ENCODE results near the gene PDCD11.
A peak's percentile ranks its signal among the peaks of the same experiment; 100 is the strongest.
"Not testable (repeated sequence)": the region's sequence is repeated elsewhere in the genome, so short reads cannot be mapped to it uniquely, and the experiment has no call there.

PDCD11 gene

DNA sequence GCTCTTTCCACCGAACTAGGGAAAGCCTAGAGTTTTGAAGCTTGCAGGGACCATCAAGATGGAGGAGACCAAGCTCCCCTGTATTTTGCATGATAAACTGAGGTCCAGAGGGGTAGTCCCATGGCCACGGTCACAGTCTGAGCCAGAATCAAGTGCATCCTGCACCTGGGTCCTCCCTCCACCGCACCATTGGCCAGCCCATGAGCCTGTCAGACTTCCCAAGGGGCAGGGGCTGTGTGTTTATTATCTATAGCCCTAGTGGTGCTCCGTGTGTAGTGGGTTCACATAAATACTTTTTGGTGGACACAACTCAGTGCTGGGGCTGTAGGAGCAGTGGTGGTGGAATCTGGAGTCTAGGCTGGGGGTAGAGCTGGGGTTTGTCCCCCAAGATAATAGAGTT is 79.0 kb downstream of the PDCD11 start:
- no peak overlapping the region for H3K4me3 ChIP-seq (replicated peaks; ENCODE audit: low read depth, low read length)
- TF ChIP-seq, protein P1, sequence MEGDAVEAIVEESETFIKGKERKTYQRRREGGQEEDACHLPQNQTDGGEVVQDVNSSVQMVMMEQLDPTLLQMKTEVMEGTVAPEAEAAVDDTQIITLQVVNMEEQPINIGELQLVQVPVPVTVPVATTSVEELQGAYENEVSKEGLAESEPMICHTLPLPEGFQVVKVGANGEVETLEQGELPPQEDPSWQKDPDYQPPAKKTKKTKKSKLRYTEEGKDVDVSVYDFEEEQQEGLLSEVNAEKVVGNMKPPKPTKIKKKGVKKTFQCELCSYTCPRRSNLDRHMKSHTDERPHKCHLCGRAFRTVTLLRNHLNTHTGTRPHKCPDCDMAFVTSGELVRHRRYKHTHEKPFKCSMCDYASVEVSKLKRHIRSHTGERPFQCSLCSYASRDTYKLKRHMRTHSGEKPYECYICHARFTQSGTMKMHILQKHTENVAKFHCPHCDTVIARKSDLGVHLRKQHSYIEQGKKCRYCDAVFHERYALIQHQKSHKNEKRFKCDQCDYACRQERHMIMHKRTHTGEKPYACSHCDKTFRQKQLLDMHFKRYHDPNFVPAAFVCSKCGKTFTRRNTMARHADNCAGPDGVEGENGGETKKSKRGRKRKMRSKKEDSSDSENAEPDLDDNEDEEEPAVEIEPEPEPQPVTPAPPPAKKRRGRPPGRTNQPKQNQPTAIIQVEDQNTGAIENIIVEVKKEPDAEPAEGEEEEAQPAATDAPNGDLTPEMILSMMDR (IDR thresholded peaks at IDR 0.05; ENCODE audit: low read length, missing control alignments), result no peak
- no peak for DNase-seq (ENCODE audit: low read depth)

DNA sequence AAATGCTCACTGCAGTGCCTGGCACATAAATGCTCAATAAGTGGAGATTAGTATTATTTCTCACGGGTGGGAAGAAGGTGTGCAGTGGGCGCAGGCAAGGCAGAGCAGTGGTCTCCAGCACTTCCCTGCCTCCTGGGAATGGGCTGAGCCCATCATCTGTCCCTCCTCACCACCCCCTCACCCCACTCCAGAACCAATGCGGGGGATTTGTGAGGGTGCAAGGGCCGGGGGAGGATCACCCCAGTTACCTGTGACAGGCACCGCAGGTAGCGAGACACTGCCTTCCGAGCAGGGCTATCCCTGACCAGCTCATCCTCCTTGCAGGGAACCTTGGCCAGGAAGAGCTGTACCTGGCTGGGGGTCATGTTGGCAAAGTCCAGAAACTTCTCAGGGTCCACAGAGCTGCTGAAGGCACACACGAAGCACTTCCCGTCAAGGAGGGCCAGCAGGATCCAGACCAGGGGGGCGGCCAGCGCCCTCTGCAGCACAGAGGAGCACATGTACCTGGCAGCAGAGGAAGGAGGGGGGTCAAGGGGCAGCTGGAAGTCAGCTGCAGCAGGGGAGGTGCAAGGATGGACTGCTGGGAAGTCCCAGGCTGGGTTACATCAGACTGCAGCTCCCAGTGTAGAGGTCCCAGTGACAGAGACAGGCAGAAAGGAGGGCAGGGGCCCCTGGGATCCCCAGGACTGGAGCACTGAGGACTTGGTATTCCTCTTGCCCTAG is 79.8 kb downstream of the PDCD11 start:
- TF ChIP-seq, protein P1 (IDR thresholded peaks at IDR 0.05; ENCODE audit: low read length, missing control alignments), result peak; percentile 27
- H3K4me3 ChIP-seq (replicated peaks; ENCODE audit: low read depth, low read length), result no peak overlapping the region
- DNase-seq (ENCODE audit: low read depth), result peak; percentile 22

DNA sequence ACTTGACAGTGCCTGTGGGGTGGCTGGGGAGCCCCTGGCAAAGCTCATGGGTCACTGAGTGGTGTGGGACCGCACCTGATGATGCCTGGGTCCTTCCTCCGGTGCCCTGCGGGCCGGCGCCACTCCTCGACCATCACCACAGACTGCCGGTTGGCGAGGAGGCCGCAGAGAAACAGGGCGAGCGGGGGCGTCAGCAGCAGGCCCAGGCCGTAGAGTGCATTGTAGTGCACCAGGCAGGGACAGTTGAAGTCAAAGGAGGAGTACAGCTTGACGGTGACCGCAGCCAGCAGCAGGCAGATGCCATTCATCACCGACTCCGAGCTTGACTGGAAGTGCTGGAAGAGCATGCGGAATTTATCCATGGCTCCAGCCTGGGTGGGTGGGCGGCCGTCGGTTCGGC is 82.2 kb downstream of the PDCD11 start:
- no peak for DNase-seq (ENCODE audit: low read depth)
- no peak overlapping the region for H3K4me3 ChIP-seq (replicated peaks; ENCODE audit: low read depth, low read length)
- TF ChIP-seq, protein P1 (IDR thresholded peaks at IDR 0.05; ENCODE audit: low read length, missing control alignments), result no peak

DNA sequence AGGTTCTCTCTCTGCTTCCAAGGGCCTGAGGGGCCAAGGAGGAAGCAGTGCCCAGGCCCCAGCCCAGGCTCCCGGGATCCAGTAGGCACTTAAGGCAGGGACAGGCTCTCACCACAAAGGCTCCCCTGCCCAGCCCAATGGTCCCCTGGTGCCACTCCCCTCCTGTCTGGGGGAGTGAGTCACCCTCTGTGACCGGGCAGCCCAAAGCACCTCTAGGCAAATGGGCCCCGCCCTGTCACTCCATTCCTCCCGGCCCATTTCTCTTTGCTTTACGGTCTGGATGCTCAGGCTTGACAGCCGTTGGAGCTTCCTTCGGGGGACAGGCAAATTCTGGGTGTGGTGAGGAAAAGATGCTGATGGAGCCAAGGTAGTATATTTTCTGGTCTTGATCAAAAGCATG is 82.7 kb downstream of the PDCD11 start, which contains the start of gene CALHM3:
Gene CALHM3 (minus strand): TSS at position 106 of the 400 bp plus-strand sequence. CDS start 208 bp downstream, outside the sequence.
- H3K4me3 ChIP-seq (replicated peaks; ENCODE audit: low read depth, low read length), result no peak within 1 kb of the TSS
- DNase-seq (ENCODE audit: low read depth), result no peak
- TF ChIP-seq, protein P1 (IDR thresholded peaks at IDR 0.05; ENCODE audit: low read length, missing control alignments), result no peak

DNA sequence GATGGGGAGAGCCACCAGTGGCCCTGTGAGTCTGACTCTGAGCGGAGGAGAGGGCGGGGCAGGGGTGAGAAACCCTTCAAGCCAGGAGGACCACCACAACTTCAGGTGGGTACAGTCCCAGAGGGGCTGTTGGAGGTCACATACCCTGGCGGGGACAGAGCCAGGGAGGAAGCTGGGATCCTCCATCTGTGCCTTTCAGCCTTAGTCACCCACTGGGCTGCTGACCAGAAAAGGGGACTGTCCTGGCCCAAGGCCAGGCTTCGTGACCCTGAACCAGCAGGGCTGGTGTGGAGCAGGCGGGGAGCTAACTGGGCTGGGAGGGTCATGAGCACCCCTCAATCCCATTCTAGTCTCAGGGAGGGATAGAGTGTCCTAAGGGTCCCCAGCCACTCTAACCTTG is 84.1 kb downstream of the PDCD11 start:
- TF ChIP-seq, protein P1 (IDR thresholded peaks at IDR 0.05; ENCODE audit: low read length, missing control alignments), result no peak
- peak; percentile 31 for DNase-seq (ENCODE audit: low read depth)
- no peak overlapping the region for H3K4me3 ChIP-seq (replicated peaks; ENCODE audit: low read depth, low read length)

DNA sequence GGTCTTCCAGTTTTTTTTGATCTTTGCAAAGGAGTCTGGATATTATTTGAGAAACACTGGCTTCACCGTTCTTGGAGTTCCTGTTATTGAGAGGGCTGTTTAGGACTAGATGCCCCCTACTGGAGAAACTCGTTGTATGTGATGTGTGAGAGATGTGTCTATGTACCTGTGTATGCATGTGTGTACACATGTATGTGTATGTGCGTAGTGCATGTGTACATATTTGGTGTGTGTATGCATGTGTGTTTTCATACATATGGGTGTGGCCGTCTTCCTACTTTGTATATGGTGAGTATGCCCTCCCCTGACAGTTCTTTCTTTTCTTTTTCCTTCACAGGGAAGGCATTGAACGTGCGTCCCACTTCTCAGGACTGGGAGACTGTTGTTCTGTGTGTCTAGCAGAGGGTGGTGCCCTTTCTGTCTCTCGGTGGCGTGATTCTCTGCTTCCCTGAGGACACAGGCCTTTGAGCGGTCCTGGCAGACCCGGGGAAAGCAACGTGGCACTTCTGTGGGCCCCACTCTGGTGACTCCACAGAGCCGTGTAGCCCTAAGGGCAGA is 85.6 kb downstream of the PDCD11 start:
- no peak overlapping the region for H3K4me3 ChIP-seq (replicated peaks; ENCODE audit: low read depth, low read length)
- TF ChIP-seq, protein P1 (IDR thresholded peaks at IDR 0.05; ENCODE audit: low read length, missing control alignments), result peak; percentile 83
- peak; percentile 88 for DNase-seq (ENCODE audit: low read depth)

DNA sequence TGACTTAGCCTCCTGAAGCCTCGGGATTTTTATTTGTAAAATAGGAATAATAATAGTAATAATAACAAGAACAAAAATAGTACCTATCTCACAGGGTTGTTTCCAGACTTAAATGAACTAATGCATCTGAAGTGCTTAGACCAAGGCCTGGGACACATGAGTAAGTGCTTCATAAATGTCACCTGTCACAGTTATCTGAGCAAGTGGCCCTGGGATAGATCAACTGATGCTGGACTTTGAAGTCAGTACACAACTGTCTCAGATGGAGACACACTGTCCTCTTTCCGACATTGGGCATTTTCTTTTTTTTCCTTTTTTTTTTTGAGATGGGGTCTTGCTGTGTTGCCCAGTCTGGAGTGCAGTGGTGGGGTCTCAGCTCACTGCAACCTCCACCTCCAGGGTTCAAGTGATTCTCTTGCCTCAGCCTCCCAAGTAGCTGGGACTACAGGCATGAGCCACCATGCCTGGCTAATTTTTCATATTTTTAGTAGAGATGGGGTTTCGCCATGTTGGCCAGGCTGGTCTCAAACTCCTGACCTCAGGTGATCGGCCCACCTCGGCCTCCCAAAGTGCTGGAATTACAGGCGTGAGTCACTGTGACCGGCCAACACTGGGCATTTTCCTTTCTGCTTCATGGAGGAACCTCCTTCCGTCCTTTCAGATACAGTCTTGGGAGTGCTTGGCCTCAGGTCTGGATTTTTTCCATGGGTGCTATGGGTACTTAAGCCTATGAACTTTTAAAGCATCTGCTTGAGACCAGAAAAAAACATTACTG is 90.4 kb downstream of the PDCD11 start:
- H3K4me3 ChIP-seq (replicated peaks; ENCODE audit: low read depth, low read length); DNase-seq (ENCODE audit: low read depth): not testable (repeated sequence)
